Tongue (tissue), 3 donors: Measurements from ENCODE around the gene PI4KB. TPM values are rescaled to one million over a fixed set of nuclear protein-coding genes. Genes with fewer than 3 reads are reported as not detected.
A peak's percentile ranks its signal among the peaks of the same experiment; 100 is the strongest.
"Not testable (repeated sequence)": the region's sequence is repeated elsewhere in the genome, so short reads cannot be mapped to it uniquely, and the experiment has no call there.

Experiments
- DNase-seq: peaks from one replicate; pipeline ENCODE4 v3.0.0-alpha.2; 2015
- small RNA-seq: library from RNA; depleted of rRNA; stranded (forward); fragments of <200 nt; gene quantifications from one replicate; pipeline ENCODE3, GENCODE V24; 2014; ENCODE audit warnings: low replicate concordance
- total RNA-seq: library from RNA; depleted of rRNA; stranded (reverse); fragments of >200 nt; gene quantifications from one replicate; pipeline ENCODE4 v1.2.3, GENCODE V29; 2014

PI4KB gene
- total RNA-seq, 1 donor from 2014 or later = 61.9 TPM

GRCh38 chr1:151281225-151281968 lies 45.8 kb downstream of the PI4KB start:
- DNase-seq = peak; percentile 99

- no peak for DNase-seq
Observed at GRCh38 chr1:151277249-151277648, 50.0 kb downstream of the PI4KB start.

GRCh38 chr1:151275341-151275740 lies 51.9 kb downstream of the PI4KB start:
- not testable (repeated sequence) for DNase-seq

- no peak for DNase-seq
Observed at GRCh38 chr1:151273924-151274466, 53.2 kb downstream of the PI4KB start.

GRCh38 chr1:151267760-151268159 lies 59.5 kb downstream of the PI4KB start:
- DNase-seq = no peak

- DNase-seq = no peak
Observed at GRCh38 chr1:151266821-151267220, 60.4 kb downstream of the PI4KB start.

- no peak for DNase-seq
Observed at GRCh38 chr1:151266315-151266714, 60.9 kb downstream of the PI4KB start.

- DNase-seq = no peak
Observed at GRCh38 chr1:151265446-151266236, 61.6 kb downstream of the PI4KB start.

- DNase-seq = no peak
Observed at GRCh38 chr1:151259351-151259750, 67.9 kb downstream of the PI4KB start.

- DNase-seq = no peak
Observed at GRCh38 chr1:151255381-151255780, 71.8 kb downstream of the PI4KB start.

- DNase-seq = peak; percentile 99
Observed at GRCh38 chr1:151254217-151255213, 72.7 kb downstream of the PI4KB start, which contains the start of gene PSMD4. Gene PSMD4 (plus strand): TSS chr1:151254734. CDS start chr1:151254783, 49 bp downstream.

GRCh38 chr1:151251656-151252470 lies 75.4 kb downstream of the PI4KB start:
- peak; percentile 85 for DNase-seq

GRCh38 chr1:151246786-151247185 lies 80.4 kb downstream of the PI4KB start:
- no peak for DNase-seq

- no peak for DNase-seq
Observed at GRCh38 chr1:151243683-151244216, 83.5 kb downstream of the PI4KB start.

- no peak for DNase-seq
Observed at GRCh38 chr1:151242442-151242841, 84.8 kb downstream of the PI4KB start.

Small RNAs within 50 kb of the gene (small RNA-seq; reads per million reads assigned to genes)
- not detected for gene RN7SL444P

Other genes starting within 250 kb of the PI4KB start
- gene SEMA6C, start 180.8 kb downstream of the PI4KB start, total RNA-seq = 83.6 TPM
- gene TNFAIP8L2, start 170.8 kb downstream of the PI4KB start, total RNA-seq = 2.7 TPM
- gene LYSMD1, start 161.5 kb downstream of the PI4KB start, total RNA-seq = 7.1 TPM
- gene SCNM1, start 161.3 kb downstream of the PI4KB start, total RNA-seq = 19.1 TPM
- 28.3 TPM for gene TMOD4, start 151.4 kb downstream of the PI4KB start, total RNA-seq
- 29.2 TPM for gene VPS72, start 137.2 kb downstream of the PI4KB start, total RNA-seq
- gene PIP5K1A, start 128.9 kb downstream of the PI4KB start, total RNA-seq = 73.4 TPM
- 105 TPM for gene PSMD4, start 72.7 kb downstream of the PI4KB start, total RNA-seq
- gene ZNF687, start 45.1 kb downstream of the PI4KB start, total RNA-seq = 13.2 TPM
- gene RFX5, start 19.8 kb upstream of the PI4KB start, total RNA-seq = 30.1 TPM
- gene SELENBP1, start 45.3 kb upstream of the PI4KB start, total RNA-seq = 40.3 TPM
- gene PSMB4, start 72.2 kb upstream of the PI4KB start, total RNA-seq = 181 TPM
- 44.7 TPM for gene POGZ, start 132.1 kb upstream of the PI4KB start, total RNA-seq
- gene CGN, start 184.0 kb upstream of the PI4KB start, total RNA-seq = 4.3 TPM
- gene TUFT1, start 212.9 kb upstream of the PI4KB start, total RNA-seq = 21.1 TPM